AG09309 (cell line): Measurements from ENCODE around the gene NOC4L.

Source experiments
- DNase-seq: peaks from one replicate; pipeline ENCODE4 v3.0.0-alpha.2; 2010; ENCODE audit warnings: low read depth
- H3K4me3 ChIP-seq: 2 replicates; pipeline ENCODE4 v1.5.1; 2011; ENCODE audit warnings: mild to moderate bottlenecking, low read depth, low read length, moderate library complexity; ENCODE audit not compliant: control insufficient read depth
- TF ChIP-seq, protein P1 (sequence below): IDR thresholded peaks from 2 replicates; pipeline ENCODE4 v1.5.1; 2011; ENCODE audit warnings: mild to moderate bottlenecking, low read depth, low read length, inconsistent platforms; ENCODE audit not compliant: insufficient read depth, control insufficient read depth; ENCODE audit errors: missing control alignments

The NOC4L gene

GRCh38 chr12:132123970-132124765, 20.1 kb upstream of the NOC4L start:
- TF ChIP-seq, protein P1, sequence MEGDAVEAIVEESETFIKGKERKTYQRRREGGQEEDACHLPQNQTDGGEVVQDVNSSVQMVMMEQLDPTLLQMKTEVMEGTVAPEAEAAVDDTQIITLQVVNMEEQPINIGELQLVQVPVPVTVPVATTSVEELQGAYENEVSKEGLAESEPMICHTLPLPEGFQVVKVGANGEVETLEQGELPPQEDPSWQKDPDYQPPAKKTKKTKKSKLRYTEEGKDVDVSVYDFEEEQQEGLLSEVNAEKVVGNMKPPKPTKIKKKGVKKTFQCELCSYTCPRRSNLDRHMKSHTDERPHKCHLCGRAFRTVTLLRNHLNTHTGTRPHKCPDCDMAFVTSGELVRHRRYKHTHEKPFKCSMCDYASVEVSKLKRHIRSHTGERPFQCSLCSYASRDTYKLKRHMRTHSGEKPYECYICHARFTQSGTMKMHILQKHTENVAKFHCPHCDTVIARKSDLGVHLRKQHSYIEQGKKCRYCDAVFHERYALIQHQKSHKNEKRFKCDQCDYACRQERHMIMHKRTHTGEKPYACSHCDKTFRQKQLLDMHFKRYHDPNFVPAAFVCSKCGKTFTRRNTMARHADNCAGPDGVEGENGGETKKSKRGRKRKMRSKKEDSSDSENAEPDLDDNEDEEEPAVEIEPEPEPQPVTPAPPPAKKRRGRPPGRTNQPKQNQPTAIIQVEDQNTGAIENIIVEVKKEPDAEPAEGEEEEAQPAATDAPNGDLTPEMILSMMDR, result no peak
- no peak overlapping the region for H3K4me3 ChIP-seq

DNA sequence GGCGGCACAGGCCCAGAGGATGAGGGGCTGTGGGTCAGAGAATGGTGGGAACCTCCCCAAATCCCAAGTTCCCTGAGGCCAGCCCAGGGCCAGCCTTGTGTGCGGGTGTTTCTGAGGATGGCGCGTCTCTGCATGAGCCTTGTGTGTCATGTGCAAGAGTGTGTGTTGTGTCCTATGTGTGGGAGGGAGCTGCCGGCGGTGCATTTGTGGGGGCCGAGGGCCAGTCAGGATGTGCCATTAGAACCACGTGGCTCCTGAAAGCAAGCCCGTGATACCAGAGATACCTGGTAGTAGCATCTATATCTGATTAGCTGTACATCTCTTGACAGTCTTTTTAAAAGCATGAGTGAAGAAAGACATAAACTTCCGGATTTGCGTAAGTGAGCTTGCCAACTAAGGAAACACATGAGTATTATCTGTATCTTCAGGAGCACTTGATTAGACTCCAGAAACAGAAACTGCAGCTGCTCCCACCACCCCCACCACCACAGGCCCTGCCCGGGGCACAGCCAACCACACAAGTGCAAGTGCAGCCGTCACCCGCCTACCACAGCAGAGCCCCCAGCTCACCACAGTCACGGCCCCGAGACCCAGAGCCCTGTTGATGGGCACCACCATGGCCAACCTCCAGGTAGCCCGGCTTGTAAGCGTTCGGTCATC, 19.4 kb upstream of the NOC4L start:
- TF ChIP-seq, protein P1, result no peak
- DNase-seq, result no peak
- H3K4me3 ChIP-seq, result no peak overlapping the region

More at GRCh38 chr12:132123970-132124765, 20.1 kb upstream of the NOC4L start:
- DNase-seq, result no peak

- H3K4me3 ChIP-seq, result no peak overlapping the region
- no peak for DNase-seq
- TF ChIP-seq, protein P1, result no peak
These were observed 18.5 kb upstream of the NOC4L start for GRCh38 chr12:132125736-132126135.

DNA sequence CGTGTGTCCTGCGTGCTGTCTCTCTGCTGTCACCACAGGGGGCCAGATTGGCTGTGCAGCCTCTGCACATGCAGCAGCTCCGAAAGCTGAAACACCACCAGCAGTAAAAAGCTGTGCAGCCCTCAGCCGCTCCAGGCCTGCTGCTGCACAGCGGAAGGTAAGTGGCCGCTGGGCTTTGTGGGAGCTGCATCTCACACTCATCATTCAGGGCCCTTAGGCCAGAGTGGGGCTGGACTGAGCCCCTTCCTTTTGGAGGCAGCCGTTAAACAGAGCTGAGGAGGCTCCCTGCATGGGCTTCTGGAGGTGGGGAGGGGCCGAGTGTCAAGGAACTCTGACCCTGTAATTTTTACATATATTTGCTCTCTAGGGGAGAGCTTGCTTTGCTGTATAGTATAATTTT, 17.2 kb upstream of the NOC4L start:
- no peak overlapping the region for H3K4me3 ChIP-seq
- TF ChIP-seq, protein P1, result no peak
- DNase-seq, result no peak

GRCh38 chr12:132129007-132129406, 15.2 kb upstream of the NOC4L start:
- TF ChIP-seq, protein P1, result no peak
- no peak for DNase-seq

GRCh38 chr12:132130690-132131089, 13.6 kb upstream of the NOC4L start:
- no peak overlapping the region for H3K4me3 ChIP-seq
- DNase-seq, result no peak
- TF ChIP-seq, protein P1, result no peak

More at GRCh38 chr12:132129007-132129406, 15.2 kb upstream of the NOC4L start:
- H3K4me3 ChIP-seq, result no peak overlapping the region
